ENCODE data around the gene TMBIM1.
"Not testable (repeated sequence)": the region's sequence is repeated elsewhere in the genome, so short reads cannot be mapped to it uniquely, and the experiment has no call there.

Gene TMBIM1

GRCh38 chr2:218319813-218320365 lies 27.6 kb upstream of the TMBIM1 start:
- in situ Hi-C loops (cut with MboI; ENCODE audit: low sequenced_read_pairs), result no loop called here

GRCh38 chr2:218318241-218318640 lies 25.9 kb upstream of the TMBIM1 start:
- in situ Hi-C loops (cut with MboI; ENCODE audit: low sequenced_read_pairs), result no loop called here

- in situ Hi-C loops (cut with MboI; ENCODE audit: low sequenced_read_pairs), result no loop called here
Observed at GRCh38 chr2:218317835-218318234, 25.5 kb upstream of the TMBIM1 start.

- in situ Hi-C loops (cut with MboI; ENCODE audit: low sequenced_read_pairs), result no loop called here
Observed at GRCh38 chr2:218317303-218317630, 25.0 kb upstream of the TMBIM1 start.

GRCh38 chr2:218315397-218315796 lies 23.1 kb upstream of the TMBIM1 start:
- in situ Hi-C loops (cut with MboI; ENCODE audit: low sequenced_read_pairs), result no loop called here

GRCh38 chr2:218314764-218315163 lies 22.5 kb upstream of the TMBIM1 start:
- in situ Hi-C loops (cut with MboI; ENCODE audit: low sequenced_read_pairs), result not testable (repeated sequence)

GRCh38 chr2:218313356-218313755 lies 21.1 kb upstream of the TMBIM1 start:
- in situ Hi-C loops (cut with MboI; ENCODE audit: low sequenced_read_pairs), result no loop called here

- in situ Hi-C loops (cut with MboI; ENCODE audit: low sequenced_read_pairs), result no loop called here
Observed at GRCh38 chr2:218312267-218312756, 20.0 kb upstream of the TMBIM1 start.

GRCh38 chr2:218311541-218312266 lies 19.4 kb upstream of the TMBIM1 start:
- in situ Hi-C loops (cut with MboI; ENCODE audit: low sequenced_read_pairs), result not testable (repeated sequence)

- in situ Hi-C loops (cut with MboI; ENCODE audit: low sequenced_read_pairs), result no loop called here
Observed at GRCh38 chr2:218310853-218311540, 18.7 kb upstream of the TMBIM1 start.

GRCh38 chr2:218307415-218308090 lies 15.2 kb upstream of the TMBIM1 start:
- in situ Hi-C loops (cut with MboI; ENCODE audit: low sequenced_read_pairs), result no loop called here

GRCh38 chr2:218306184-218306920 lies 14.0 kb upstream of the TMBIM1 start:
- in situ Hi-C loops (cut with MboI; ENCODE audit: low sequenced_read_pairs), result no loop called here

- in situ Hi-C loops (cut with MboI; ENCODE audit: low sequenced_read_pairs), result no loop called here
Observed at GRCh38 chr2:218305383-218305782, 13.1 kb upstream of the TMBIM1 start.

- in situ Hi-C loops (cut with MboI; ENCODE audit: low sequenced_read_pairs), result loop anchor here (5.0 kb wide), 1 partner anchor 56 kb away; the partner anchor contains the start of gene CATIP
Observed at GRCh38 chr2:218301176-218301819, 9.0 kb upstream of the TMBIM1 start.

GRCh38 chr2:218300141-218300540 lies 7.8 kb upstream of the TMBIM1 start:
- in situ Hi-C loops (cut with MboI; ENCODE audit: low sequenced_read_pairs), result loop anchor here (5.0 kb wide), 1 partner anchor 57 kb away; the partner anchor contains the start of gene CATIP

- in situ Hi-C loops (cut with MboI; ENCODE audit: low sequenced_read_pairs), result loop anchor here (25.0 kb wide), 1 partner anchor 364 kb away; the partner anchor contains the start of genes BCS1L, RNF25, STK36 and ZNF142
Observed at GRCh38 chr2:218298314-218298875, 6.1 kb upstream of the TMBIM1 start.

GRCh38 chr2:218296847-218297246 lies 4.5 kb upstream of the TMBIM1 start:
- in situ Hi-C loops (cut with MboI; ENCODE audit: low sequenced_read_pairs), result loop anchor here (25.0 kb wide), 1 partner anchor 365 kb away; the partner anchor contains the start of genes BCS1L, RNF25, STK36 and ZNF142

- in situ Hi-C loops (cut with MboI; ENCODE audit: low sequenced_read_pairs), result loop anchor here (25.0 kb wide), 1 partner anchor 366 kb away; the partner anchor contains the start of genes BCS1L, RNF25, STK36 and ZNF142
Observed at GRCh38 chr2:218296200-218296599, 3.9 kb upstream of the TMBIM1 start.

- in situ Hi-C loops (cut with MboI; ENCODE audit: low sequenced_read_pairs), result loop anchor here (25.0 kb wide), 1 partner anchor 367 kb away; the partner anchor contains the start of genes BCS1L, RNF25, STK36 and ZNF142
Observed at GRCh38 chr2:218295029-218295428, 2.7 kb upstream of the TMBIM1 start.

All from HL-60/S4 (cell line).